T-cell (primary cell): ENCODE results near the gene FAM117B. TPM values are rescaled to one million over a fixed set of nuclear protein-coding genes. Genes with fewer than 3 reads are reported as not detected.
"Not testable (repeated sequence)": the region's sequence is repeated elsewhere in the genome, so short reads cannot be mapped to it uniquely, and the experiment has no call there.

ENCODE experiments used
- ATAC-seq, 4 experiments: fragments of 200-7000 bp in 3 of 4; fragments of 150-1000 bp in 1 of 4; cut with Tn5 transposase; replicated peaks in 1 of 4; 1 replicate in 3 of 4; 2 replicates in 1 of 4; pipeline ENCODE4 v1.10.0; 2021; ENCODE audit warnings: moderate library complexity in 3 of 4, mild to moderate bottlenecking in 2 of 4, moderate number of reproducible peaks in 1 of 4
- CTCF ChIA-PET, 2 donors: fragments of 300-600 bp; sonication (Branson Sonifier 250); formaldehyde crosslinking; loops; one replicate each; lab custom pipeline; 2022; ENCODE audit warnings: antibody characterized with exemption in 2 of 2; lab: Charles Lee
- POLR2A ChIA-PET, 2 donors: fragments of 300-600 bp; sonication (Branson Sonifier 250); formaldehyde crosslinking; loops; one replicate each; lab custom pipeline; 2022; ENCODE audit warnings: antibody characterized with exemption in 2 of 2; lab: Charles Lee
- DNase-seq, 35 experiments: peaks; one replicate each; pipeline versions ENCODE4 v3.0.0 to v3.0.0-alpha.2; 2013 to 2023
- H3K27ac ChIP-seq: one replicate; pipeline ENCODE4 v1.5.1; 2013; ENCODE audit warnings: low read length
- H3K27me3 ChIP-seq, 2 experiments: replicated peaks in 1 of 2; 1 replicate in 1 of 2; 2 replicates in 1 of 2; pipeline versions ENCODE4 v1.6.1 to v1.7.0; 2013; ENCODE audit warnings: low read length in 1 of 2, mixed read lengths in 1 of 2; ENCODE audit not compliant: control insufficient read depth in 2 of 2, insufficient read depth in 2 of 2; ENCODE audit errors: extremely low read depth in 1 of 2
- H3K36me3 ChIP-seq, 2 donors: 1 replicate in 1 of 2; 2 replicates in 1 of 2; pipeline versions ENCODE4 v1.6.1 to v1.7.0; 2013; ENCODE audit warnings: low read length in 1 of 2; ENCODE audit not compliant: control insufficient read depth in 2 of 2, insufficient read depth in 1 of 2; ENCODE audit errors: extremely low read depth in 1 of 2
- H3K4me1 ChIP-seq, 2 experiments: 1 replicate in 1 of 2; 2 replicates in 1 of 2; pipeline versions ENCODE4 v1.6.1 to v1.7.0; 2013; ENCODE audit warnings: low read length in 2 of 2, mixed read lengths in 1 of 2; ENCODE audit not compliant: insufficient read depth in 2 of 2, control insufficient read depth in 1 of 2; ENCODE audit errors: extremely low read depth in 1 of 2
- H3K4me3 ChIP-seq, 2 donors: 1 replicate in 1 of 2; 2 replicates in 1 of 2; pipeline versions ENCODE4 v1.5.1 to v1.7.0; 2013; ENCODE audit warnings: mild to moderate bottlenecking in 2 of 2, low read length in 1 of 2, moderate library complexity in 1 of 2; ENCODE audit not compliant: control insufficient read depth in 1 of 2; ENCODE audit errors: extremely low read depth in 1 of 2
- H3K9me3 ChIP-seq: 2 replicates; pipeline ENCODE4 v1.7.0; 2013
- H3K27ac Mint-ChIP-seq, 2 donors: one replicate each; pipeline ENCODE4 v1.8.0; 2020 to 2021; ENCODE audit warnings: mild to moderate bottlenecking in 2 of 2, mixed read lengths in 2 of 2
- H3K27me3 Mint-ChIP-seq, 2 donors: one replicate each; pipeline ENCODE4 v1.8.0; 2021 to 2022; ENCODE audit warnings: mixed read lengths in 2 of 2
- H3K36me3 Mint-ChIP-seq: one replicate; pipeline ENCODE4 v1.8.0; 2021; ENCODE audit warnings: mixed read lengths
- H3K4me1 Mint-ChIP-seq, 3 donors: one replicate each; pipeline ENCODE4 v1.8.0; 2020 to 2022; ENCODE audit warnings: mixed read lengths in 3 of 3, mild to moderate bottlenecking in 1 of 3
- H3K4me3 Mint-ChIP-seq, 3 donors: one replicate each; pipeline ENCODE4 v1.8.0; 2020 to 2022; ENCODE audit warnings: mild to moderate bottlenecking in 3 of 3, mixed read lengths in 3 of 3, moderate library complexity in 3 of 3
- H3K9me3 Mint-ChIP-seq, 3 donors: one replicate each; pipeline ENCODE4 v1.8.0; 2020 to 2022; ENCODE audit warnings: mixed read lengths in 3 of 3
- WGBS: methylation state at CpG from one replicate; pipeline ENCODE4 v1.1.5; 2013; ENCODE audit warnings: missing lambda C conversion rate; ENCODE audit not compliant: insufficient coverage; 5-methylcytosine and 5-hydroxymethylcytosine counted together
- total RNA-seq, 35 experiments: library from RNA in 6 of 35; stranded (reverse) in 6 of 35; fragments of 120-200 nt in 1 of 35; gene quantifications; one replicate each; pipeline versions ENCODE4 v1.2.1 to v1.2.4 and lab custom pipeline; 2013 to 2026

FAM117B gene
- total RNA-seq, 5 donors from 2014 or later (not counting 1 experiment from before 2014, with no cell fraction given) = 23.6 to 44.0 (median 28.4) TPM

DNA sequence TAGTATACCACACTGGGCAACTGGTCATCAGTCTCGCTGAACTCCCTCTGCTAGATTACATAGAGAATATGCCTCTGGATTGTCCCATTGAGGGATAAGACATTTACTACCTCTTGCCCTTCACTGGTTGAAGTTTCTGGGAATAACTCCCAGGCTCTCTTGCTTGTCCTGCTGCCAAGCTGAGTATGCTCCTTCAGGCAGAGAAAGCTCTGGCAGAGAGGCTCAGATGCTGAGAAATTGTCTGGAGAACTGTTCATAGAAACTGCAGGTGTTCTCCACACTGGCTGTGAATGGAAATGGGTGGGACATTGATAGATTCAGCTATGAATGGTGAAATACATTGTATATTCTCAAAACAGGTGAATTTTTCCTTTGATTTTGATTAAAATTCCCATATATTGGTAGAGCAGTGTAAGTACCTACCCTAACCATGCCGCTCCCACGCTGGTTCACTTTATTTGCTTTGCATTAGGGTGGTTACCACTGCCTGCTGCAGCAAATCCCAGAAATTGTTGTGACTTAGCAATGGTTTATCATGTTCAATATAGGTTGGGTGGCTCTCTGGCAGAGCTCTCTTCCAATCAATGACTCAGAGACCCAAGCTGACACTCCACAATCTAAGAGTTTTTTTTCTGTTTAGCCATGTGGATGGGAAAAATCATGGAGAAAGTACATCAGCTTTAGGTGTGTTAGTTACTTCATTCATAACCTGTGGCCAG lies 36.7 kb downstream of the FAM117B start:
- WGBS = no CpG with 5 or more reads among the region's 3 CpGs
- Histone ChIP-seq H3K9me3 (no peaks in the 10 kb centered on the region), H3K27ac (no peak overlapping the region), H3K4me3 (no peak overlapping the region), H3K36me3 (peaks cover 0 to 5% of the 10 kb centered on the region in 2 donors), H3K4me1 (peaks cover 39 to 49% of the 10 kb centered on the region in 2 experiments), H3K27me3 (no peaks in the 10 kb centered on the region)
- ATAC-seq (no peak), DNase-seq (no peak)
- POLR2A ChIA-PET = interaction anchor here in 1 of 2 donors (0.6 kb wide), 1 partner anchor 1816 kb away, joined by 3 read pairs; no protein-coding TSS in a partner anchor
- Mint-ChIP-seq H3K9me3 (no peaks in the 10 kb centered on the region), H3K36me3 (peaks cover 16% of the 10 kb centered on the region), H3K4me1 (peaks cover 74 to 78% (median 76%) of the 10 kb centered on the region in 3 donors), H3K27ac (peak overlapping the region in 1 of 2 donors; percentile 48), H3K27me3 (no peaks in the 10 kb centered on the region), H3K4me3 (peak overlapping the region in 1 of 3 donors; percentile 66)
- CTCF ChIA-PET = interaction anchor here in 1 of 2 donors (0.6 kb wide), 1 partner anchor 15 kb away, joined by 3 read pairs; no protein-coding TSS in a partner anchor

DNA sequence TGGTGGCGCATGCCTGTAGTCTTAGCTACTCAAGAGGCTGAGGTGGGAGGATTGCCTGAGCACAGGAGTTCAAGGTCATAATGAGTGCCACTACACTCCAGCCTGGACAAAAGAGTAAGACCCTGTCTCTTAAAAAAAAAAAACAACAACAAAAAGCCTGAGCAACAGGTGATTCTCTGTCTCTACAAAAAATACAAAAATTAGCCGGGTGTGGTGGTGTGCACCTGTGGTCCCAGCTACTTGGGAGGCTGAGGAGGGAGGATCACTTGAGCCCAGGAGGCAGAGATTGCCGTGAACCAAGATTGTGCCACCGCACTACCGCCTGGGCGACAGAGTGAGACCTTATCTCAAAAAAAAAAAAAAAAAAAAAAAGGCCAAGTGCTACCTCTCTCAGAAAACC lies 40.3 kb downstream of the FAM117B start:
- ChIA-PET POLR2A (interaction anchor here (0.7 to 0.8 kb wide), 2 partner anchors 11 to 229 kb away, joined by 5 to 12 read pairs; no protein-coding TSS in a partner anchor), CTCF (interaction anchor here in 1 of 2 donors (0.7 kb wide), 1 partner anchor 167 kb away, joined by 3 read pairs; no protein-coding TSS in a partner anchor)
- H3K27me3 ChIP-seq, H3K27me3 Mint-ChIP-seq, ATAC-seq, H3K4me3 ChIP-seq, DNase-seq, H3K36me3 ChIP-seq, H3K9me3 ChIP-seq, H3K27ac ChIP-seq, H3K4me3 Mint-ChIP-seq: not testable (repeated sequence)
- H3K4me1 Mint-ChIP-seq = peaks cover 62 to 73% (median 71%) of the 10 kb centered on the region in 3 donors
- peaks cover 7 to 12% (median 7%) of the 10 kb centered on the region in 3 donors for H3K9me3 Mint-ChIP-seq
- peak overlapping the region in 1 of 2 donors; percentile 85 for H3K27ac Mint-ChIP-seq
- peaks cover 31 to 34% of the 10 kb centered on the region in 2 experiments for H3K4me1 ChIP-seq
- WGBS = no CpG with 5 or more reads among the region's 6 CpGs
- H3K36me3 Mint-ChIP-seq = peaks cover 16% of the 10 kb centered on the region

DNA sequence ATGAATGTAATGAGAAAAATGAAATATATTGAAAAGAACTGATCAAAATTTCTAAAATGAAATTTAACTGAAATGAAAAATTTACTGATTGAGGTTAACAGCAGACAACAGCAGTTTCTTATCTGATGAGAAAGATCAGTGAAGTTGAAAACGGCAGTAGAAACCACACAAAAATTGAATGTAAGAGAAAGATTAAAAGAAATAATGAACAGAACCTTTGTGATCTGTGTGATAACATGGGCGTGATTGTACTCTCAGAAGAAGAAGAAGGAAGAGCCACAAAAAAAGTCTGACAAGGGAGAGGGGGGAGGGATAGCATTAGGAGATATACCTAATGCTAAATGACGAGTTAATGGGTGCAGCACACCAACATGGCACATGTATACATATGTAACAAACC lies 45.2 kb downstream of the FAM117B start:
- Mint-ChIP-seq H3K4me1 (peaks cover 44 to 50% (median 49%) of the 10 kb centered on the region in 3 donors), H3K9me3 (peaks cover 14 to 29% (median 16%) of the 10 kb centered on the region in 3 donors), H3K36me3 (peaks cover 25% of the 10 kb centered on the region), H3K27ac (peak overlapping the region; percentile 4 to 36), H3K27me3 (no peaks in the 10 kb centered on the region), H3K4me3 (peak overlapping the region in 1 of 3 donors; percentile 32)
- Histone ChIP-seq H3K27me3 (no peaks in the 10 kb centered on the region), H3K9me3 (peaks cover 5% of the 10 kb centered on the region), H3K36me3 (peaks cover 0 to 10% of the 10 kb centered on the region in 2 donors), H3K4me3 (no peak overlapping the region), H3K4me1 (peaks cover 3 to 10% of the 10 kb centered on the region in 2 experiments), H3K27ac (no peak overlapping the region)
- ATAC-seq = peak in 3 of 4 experiments; percentile 42 to 64 (median 53)
- CTCF ChIA-PET = no interaction called here
- WGBS = 0% methylated on average over 1 of the region's 3 CpGs
- peak in 1 of 35 experiments; percentile 26 for DNase-seq
- POLR2A ChIA-PET = interaction anchor here in 1 of 2 donors (0.6 kb wide), 2 partner anchors 32 to 37 kb away, joined by 3 to 5 read pairs; no protein-coding TSS in a partner anchor

DNA sequence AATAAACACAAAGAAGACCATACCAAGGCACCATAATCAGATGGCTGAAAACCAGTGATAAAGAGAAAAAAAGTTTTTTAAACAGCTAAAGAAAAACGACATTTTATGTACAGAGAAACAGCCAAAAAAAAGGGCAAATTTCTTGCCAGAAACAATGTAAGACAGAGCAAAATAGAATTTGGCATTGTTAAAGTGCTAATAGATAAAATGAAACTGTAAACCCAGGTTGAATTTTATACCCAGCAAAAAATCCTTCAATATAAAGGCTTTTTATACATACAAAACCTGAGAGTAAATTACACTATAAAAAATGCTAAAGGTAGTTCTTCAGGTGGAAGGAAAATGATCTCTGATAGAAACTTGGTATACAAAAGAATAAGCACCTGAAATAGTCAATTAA lies 45.7 kb downstream of the FAM117B start:
- H3K27ac Mint-ChIP-seq = no peak overlapping the region
- DNase-seq (no peak), ATAC-seq (no peak)
- peaks cover 39 to 48% (median 47%) of the 10 kb centered on the region in 3 donors for H3K4me1 Mint-ChIP-seq
- H3K4me3 Mint-ChIP-seq = peak overlapping the region in 1 of 3 donors; percentile 32
- Histone ChIP-seq H3K27me3 (no peaks in the 10 kb centered on the region), H3K4me3 (no peak overlapping the region), H3K9me3 (peaks cover 5% of the 10 kb centered on the region), H3K36me3 (peaks cover 0 to 5% of the 10 kb centered on the region in 2 donors), H3K27ac (no peak overlapping the region), H3K4me1 (peaks cover 0 to 6% of the 10 kb centered on the region in 2 experiments)
- ChIA-PET POLR2A (interaction anchor here in 1 of 2 donors (0.6 kb wide), 2 partner anchors 31 to 37 kb away, joined by 3 to 5 read pairs; no protein-coding TSS in a partner anchor), CTCF (no interaction called here)
- peaks cover 14 to 29% (median 16%) of the 10 kb centered on the region in 3 donors for H3K9me3 Mint-ChIP-seq
- H3K27me3 Mint-ChIP-seq = no peaks in the 10 kb centered on the region
- no CpG with 5 or more reads among the region's 1 CpG for WGBS
- peaks cover 23% of the 10 kb centered on the region for H3K36me3 Mint-ChIP-seq

DNA sequence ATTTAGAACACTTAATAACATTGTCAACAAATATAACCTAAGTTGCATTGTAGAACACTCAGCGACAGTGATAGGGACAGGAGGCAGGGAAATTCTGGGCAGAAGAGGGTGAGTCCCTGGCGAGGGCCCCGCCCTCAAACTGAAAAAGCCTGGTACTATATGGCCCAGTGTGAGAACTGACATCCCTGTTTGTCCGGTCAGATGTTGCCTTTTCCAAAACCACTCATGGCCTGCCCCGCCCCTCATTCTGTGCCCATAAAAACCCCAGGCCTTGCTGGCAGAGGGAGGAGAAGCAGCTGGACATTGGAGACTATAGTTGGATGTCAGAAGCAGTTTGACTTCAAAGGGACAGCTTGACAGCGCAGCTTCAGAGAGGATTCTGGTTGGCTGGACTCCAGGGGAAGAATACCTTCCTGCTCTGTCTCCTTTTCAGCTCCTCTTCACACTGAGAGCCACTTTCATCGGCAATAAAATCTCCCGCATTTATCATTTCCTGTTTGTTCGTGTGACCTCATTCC lies 47.0 kb downstream of the FAM117B start:
- H3K27ac Mint-ChIP-seq = peak overlapping the region in 1 of 2 donors; percentile 22
- 78% methylated on average over 3 of the region's 9 CpGs for WGBS
- peaks cover 46 to 49% (median 48%) of the 10 kb centered on the region in 3 donors for H3K4me1 Mint-ChIP-seq

DNA sequence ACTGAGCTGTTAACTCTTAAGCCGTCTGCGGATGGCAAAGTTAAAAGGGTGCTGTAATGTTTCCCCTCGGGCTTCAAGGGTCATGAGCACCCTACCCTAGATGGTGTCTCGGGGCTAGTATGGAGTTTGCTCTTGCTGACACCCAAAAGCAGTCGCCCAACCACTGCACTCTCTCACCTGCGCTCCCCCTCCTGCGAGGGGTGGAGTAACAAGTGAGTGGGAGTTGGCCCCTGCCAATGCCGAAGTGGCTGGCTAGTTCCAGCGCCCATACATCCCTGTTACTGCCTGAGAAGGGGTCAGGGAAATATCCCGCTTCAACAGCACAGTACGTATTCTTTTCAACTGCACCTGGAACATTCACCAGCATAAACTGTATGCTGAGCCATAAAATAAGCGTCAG lies 47.5 kb downstream of the FAM117B start:
- Histone ChIP-seq H3K27me3 (no peaks in the 10 kb centered on the region), H3K27ac (no peak overlapping the region), H3K4me1 (peaks cover 0 to 6% of the 10 kb centered on the region in 2 experiments), H3K36me3 (peaks cover 0 to 5% of the 10 kb centered on the region in 2 donors), H3K9me3 (peaks cover 5% of the 10 kb centered on the region), H3K4me3 (no peak overlapping the region)
- peaks cover 14 to 29% (median 16%) of the 10 kb centered on the region in 3 donors for H3K9me3 Mint-ChIP-seq
- ChIA-PET POLR2A (no interaction called here), CTCF (no interaction called here)
- peaks cover 50 to 54% (median 53%) of the 10 kb centered on the region in 3 donors for H3K4me1 Mint-ChIP-seq
- WGBS = no CpG with 5 or more reads among the region's 12 CpGs
- no peak overlapping the region for H3K4me3 Mint-ChIP-seq
- no peak for DNase-seq
- H3K36me3 Mint-ChIP-seq = peaks cover 24% of the 10 kb centered on the region
- no peaks in the 10 kb centered on the region for H3K27me3 Mint-ChIP-seq
- no peak overlapping the region for H3K27ac Mint-ChIP-seq
- ATAC-seq = no peak

More for the DNA sequence above, 47.0 kb downstream of the FAM117B start:
- DNase-seq (no peak), ATAC-seq (no peak)
- peaks cover 14 to 29% (median 16%) of the 10 kb centered on the region in 3 donors for H3K9me3 Mint-ChIP-seq
- Histone ChIP-seq H3K4me3 (no peak overlapping the region), H3K27me3 (no peaks in the 10 kb centered on the region), H3K27ac (no peak overlapping the region), H3K4me1 (peaks cover 0 to 6% of the 10 kb centered on the region in 2 experiments), H3K9me3 (peaks cover 5% of the 10 kb centered on the region), H3K36me3 (peaks cover 0 to 5% of the 10 kb centered on the region in 2 donors)
- H3K36me3 Mint-ChIP-seq = peaks cover 24% of the 10 kb centered on the region
- no peaks in the 10 kb centered on the region for H3K27me3 Mint-ChIP-seq
- ChIA-PET POLR2A (no interaction called here), CTCF (interaction anchor here in 1 of 2 donors (0.5 kb wide), 1 partner anchor 20 kb away, joined by 3 read pairs; no protein-coding TSS in a partner anchor)
- no peak overlapping the region for H3K4me3 Mint-ChIP-seq
